Stimulated activated naive CD8-positive, alpha-beta T cell treated with anti-CD3 and anti-CD28 coated beads, Interleukin-15, Interleukin-2, amounts not matched to agents 100 ng/mL and 50 ng/mL, for 24 hours (primary cell): ENCODE data around the gene DMAP1.
"Not testable (repeated sequence)": the region's sequence is repeated elsewhere in the genome, so short reads cannot be mapped to it uniquely, and the experiment has no call there.

Source experiments
- H3K27ac Mint-ChIP-seq: one replicate; pipeline ENCODE4 v1.8.0; 2021; ENCODE audit warnings: mild to moderate bottlenecking, mixed read lengths
- H3K27me3 Mint-ChIP-seq: one replicate; pipeline ENCODE4 v1.8.0; 2021; ENCODE audit warnings: mixed read lengths
- H3K36me3 Mint-ChIP-seq: one replicate; pipeline ENCODE4 v1.8.0; 2021; ENCODE audit warnings: low read depth, mixed read lengths
- H3K4me1 Mint-ChIP-seq: one replicate; pipeline ENCODE4 v1.8.0; 2021; ENCODE audit warnings: low read depth, mixed read lengths
- H3K4me3 Mint-ChIP-seq: one replicate; pipeline ENCODE4 v1.8.0; 2021; ENCODE audit warnings: mild to moderate bottlenecking, mixed read lengths
- H3K9me3 Mint-ChIP-seq: one replicate; pipeline ENCODE4 v1.8.0; 2021; ENCODE audit warnings: mixed read lengths

Gene DMAP1, protein sequence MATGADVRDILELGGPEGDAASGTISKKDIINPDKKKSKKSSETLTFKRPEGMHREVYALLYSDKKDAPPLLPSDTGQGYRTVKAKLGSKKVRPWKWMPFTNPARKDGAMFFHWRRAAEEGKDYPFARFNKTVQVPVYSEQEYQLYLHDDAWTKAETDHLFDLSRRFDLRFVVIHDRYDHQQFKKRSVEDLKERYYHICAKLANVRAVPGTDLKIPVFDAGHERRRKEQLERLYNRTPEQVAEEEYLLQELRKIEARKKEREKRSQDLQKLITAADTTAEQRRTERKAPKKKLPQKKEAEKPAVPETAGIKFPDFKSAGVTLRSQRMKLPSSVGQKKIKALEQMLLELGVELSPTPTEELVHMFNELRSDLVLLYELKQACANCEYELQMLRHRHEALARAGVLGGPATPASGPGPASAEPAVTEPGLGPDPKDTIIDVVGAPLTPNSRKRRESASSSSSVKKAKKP

DNA sequence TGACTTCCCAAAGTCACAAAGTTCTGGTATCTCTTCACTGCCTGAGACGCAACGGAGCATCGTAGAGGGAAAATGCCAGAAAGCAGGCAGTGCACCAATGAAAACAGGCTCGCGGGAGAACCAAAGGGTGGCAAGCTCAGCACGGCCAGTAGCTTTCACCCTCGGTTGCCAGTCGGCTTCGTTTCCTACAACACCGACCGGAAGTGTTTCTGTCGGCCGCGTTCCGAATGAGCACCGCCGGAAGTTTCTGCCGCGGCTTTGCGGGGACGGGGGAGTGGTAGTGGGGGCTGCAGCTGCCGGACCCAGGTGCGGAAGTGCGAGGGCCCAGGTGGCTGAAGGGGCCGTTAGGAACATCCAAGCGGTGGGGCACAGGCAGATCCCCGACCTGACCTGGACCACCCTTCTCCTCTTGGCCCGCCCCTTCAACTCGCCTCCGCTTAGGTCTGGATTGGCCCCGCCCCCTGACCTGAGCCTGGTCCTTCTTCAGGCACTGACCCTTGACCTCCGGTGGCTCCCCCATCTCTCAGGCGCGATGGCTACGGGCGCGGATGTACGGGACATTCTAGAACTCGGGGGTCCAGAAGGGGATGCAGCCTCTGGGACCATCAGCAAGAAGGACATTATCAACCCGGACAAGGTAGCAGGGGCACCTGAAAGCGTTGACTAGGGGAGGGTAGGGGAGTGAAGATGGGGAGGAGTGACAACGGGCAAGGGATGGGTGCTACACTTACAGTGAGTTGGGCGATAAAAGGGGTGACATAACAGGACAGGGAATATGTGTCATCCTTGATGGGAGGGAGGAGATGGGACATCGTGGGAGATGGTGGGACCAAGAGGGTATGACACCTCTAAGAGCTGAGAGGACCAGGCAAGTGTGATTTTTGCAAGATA lies at the start of gene DMAP1:
Gene DMAP1, plus strand, starts transcription at position 250 of the 891 bp plus-strand sequence. Its CDS starts 283 bp downstream, at position 533.
- Mint-ChIP-seq H3K36me3 (peaks cover 14% of the 10 kb centered on the region), H3K27ac (peak within 1 kb of the TSS; percentile 84), H3K9me3 (no peaks in the 10 kb centered on the region), H3K4me1 (peaks cover 27% of the 10 kb centered on the region), H3K27me3 (no peaks in the 10 kb centered on the region), H3K4me3 (peak within 1 kb of the TSS; percentile 93)

DNA sequence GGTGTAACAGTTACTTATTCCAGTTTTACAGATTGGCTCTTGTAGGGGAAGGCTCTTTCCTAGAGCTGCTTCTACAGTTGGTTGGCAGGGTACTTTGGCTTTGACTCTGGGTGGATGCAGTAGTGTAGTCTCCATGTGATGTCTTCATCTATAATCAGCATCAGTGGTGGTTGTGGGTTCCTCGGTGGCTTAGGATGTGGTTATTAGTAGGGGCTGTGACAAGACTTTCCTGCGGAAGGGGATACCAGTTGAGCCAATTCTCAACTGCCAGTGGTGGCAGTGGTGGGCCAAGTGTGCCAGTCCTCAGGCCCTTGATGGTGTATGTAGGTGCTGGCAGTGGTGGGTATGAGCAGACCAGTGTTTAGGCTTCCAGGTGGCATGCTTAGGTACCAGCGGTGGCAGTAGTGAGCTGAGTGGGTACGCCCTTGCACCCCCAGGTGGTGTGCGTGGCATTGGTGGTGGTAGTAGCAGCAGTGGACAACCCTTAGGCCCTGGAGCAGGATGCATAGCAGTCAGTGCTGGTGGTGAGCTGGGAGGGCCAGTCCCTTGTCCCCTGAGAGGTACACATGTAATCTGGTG lies 44.7 kb upstream of the DMAP1 start:
- H3K4me3 Mint-ChIP-seq: no peak overlapping the region
- peaks cover 8% of the 10 kb centered on the region for H3K9me3 Mint-ChIP-seq
- H3K27me3 Mint-ChIP-seq: peaks cover 17% of the 10 kb centered on the region
- H3K36me3 Mint-ChIP-seq: no peaks in the 10 kb centered on the region
- H3K27ac Mint-ChIP-seq: no peak overlapping the region
- H3K4me1 Mint-ChIP-seq: no peaks in the 10 kb centered on the region

DNA sequence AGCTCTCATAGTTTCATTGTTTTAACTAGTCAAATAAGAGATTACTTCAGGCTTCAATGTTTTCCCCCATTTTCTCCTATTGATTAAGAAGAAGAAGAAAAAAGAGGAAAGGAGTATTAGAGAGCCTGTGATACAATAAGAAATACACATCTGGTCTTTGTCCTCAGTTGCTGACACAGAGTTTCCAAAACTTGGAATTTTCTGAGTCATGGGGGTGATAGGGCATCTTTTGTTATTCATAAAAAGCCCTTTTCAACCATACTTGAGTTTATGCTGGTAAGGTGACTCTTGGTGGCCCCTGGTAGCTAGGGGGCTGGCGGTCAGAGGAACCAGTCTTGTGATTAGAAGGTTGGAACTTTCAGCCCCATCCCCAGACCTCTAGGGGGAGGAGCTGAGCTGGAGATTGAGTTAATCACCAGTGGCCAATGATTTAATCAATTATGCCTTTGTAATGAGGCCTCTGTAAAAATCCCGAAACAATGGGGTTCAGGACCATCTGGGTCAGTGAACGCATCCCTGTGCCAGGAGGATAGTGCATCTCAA lies 42.9 kb upstream of the DMAP1 start:
- Mint-ChIP-seq H3K27ac (no peak overlapping the region), H3K36me3 (no peaks in the 10 kb centered on the region), H3K4me3 (no peak overlapping the region), H3K27me3 (peaks cover 21% of the 10 kb centered on the region), H3K4me1 (no peaks in the 10 kb centered on the region), H3K9me3 (peaks cover 14% of the 10 kb centered on the region)

DNA sequence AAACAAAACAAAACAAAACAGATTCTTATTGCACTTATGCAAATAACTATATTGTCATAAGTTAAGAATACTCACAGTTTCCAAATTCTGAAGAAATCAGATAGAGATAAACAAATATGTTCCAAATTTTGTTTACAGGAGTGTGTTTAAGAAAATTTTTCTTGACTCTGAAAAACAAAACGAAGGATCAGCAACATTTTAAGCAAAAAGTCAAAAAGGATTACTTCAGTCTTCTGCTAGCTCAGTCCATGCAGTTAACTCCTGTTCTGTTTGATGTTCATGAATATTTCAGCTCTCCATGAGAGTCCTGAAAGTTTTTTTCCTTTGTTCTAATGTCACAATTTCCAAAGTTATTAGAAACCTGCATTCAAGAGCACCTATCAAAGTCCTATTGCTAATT lies 38.6 kb upstream of the DMAP1 start:
- no peak overlapping the region for H3K4me3 Mint-ChIP-seq
- H3K36me3 Mint-ChIP-seq: no peaks in the 10 kb centered on the region
- peaks cover 19% of the 10 kb centered on the region for H3K27me3 Mint-ChIP-seq
- H3K4me1 Mint-ChIP-seq: no peaks in the 10 kb centered on the region
- H3K9me3 Mint-ChIP-seq: peaks cover 6% of the 10 kb centered on the region
- no peak overlapping the region for H3K27ac Mint-ChIP-seq

DNA sequence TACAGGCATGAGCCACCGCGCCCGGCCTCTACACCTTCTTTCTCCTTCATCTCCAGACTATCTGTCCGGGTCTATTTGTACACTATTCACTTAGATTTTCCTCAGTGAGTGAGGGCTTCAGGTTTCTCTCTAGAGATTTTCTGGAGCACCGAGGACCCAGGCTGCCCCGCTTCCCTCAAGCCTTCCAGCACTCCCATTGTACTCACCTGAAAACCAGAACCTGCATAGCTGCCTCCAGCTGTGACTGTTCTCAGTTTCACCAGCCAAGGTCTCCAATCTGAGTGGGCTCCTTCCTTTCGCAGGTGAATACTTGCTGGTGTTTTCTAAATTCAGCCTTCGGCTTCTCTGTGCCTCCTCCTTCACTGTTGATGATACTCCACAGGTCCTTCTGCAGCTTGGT lies 12.9 kb upstream of the DMAP1 start:
- H3K9me3 Mint-ChIP-seq: no peaks in the 10 kb centered on the region
- no peaks in the 10 kb centered on the region for H3K4me1 Mint-ChIP-seq
- no peak overlapping the region for H3K4me3 Mint-ChIP-seq
- H3K27me3 Mint-ChIP-seq: no peaks in the 10 kb centered on the region
- no peak overlapping the region for H3K27ac Mint-ChIP-seq
- H3K36me3 Mint-ChIP-seq: no peaks in the 10 kb centered on the region

DNA sequence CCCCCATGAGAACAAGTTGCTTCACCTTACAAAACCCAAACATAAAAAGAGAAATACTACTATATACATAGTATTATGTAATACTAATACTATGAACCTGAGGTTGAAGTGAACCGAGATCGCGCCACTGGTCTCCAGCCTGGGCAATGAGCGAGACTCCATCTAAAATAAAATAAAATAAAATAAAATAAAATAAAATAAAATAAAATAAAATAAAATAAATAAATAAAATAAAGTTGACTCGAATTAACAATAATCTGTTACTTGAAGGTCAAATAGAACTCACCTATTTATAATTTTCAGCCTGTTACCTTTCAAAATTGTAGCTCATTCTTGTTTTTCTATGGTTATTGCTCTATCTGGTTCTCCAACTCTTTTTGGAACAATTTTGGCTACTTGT lies 6.7 kb upstream of the DMAP1 start:
- H3K27ac Mint-ChIP-seq, H3K36me3 Mint-ChIP-seq, H3K9me3 Mint-ChIP-seq, H3K4me3 Mint-ChIP-seq, H3K27me3 Mint-ChIP-seq, H3K4me1 Mint-ChIP-seq: not testable (repeated sequence)

DNA sequence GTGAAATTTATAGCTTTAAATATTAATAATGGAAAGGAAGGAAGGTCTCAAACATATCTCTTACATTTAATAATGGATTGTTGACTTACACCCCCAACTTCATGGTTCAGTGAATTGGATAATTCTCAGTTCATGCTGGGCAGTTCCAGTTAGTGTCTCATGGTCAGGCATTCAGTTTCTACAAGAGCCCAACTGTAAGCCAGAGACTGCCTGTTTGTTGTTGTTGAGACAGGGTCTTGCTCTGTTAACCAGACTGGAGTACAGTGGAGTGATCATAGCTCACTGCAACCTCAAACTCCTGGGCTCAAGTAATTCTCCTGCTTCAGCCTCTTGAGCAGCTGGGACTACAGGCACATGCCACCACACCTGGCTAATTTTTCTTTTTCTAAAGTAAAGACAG lies 5.0 kb upstream of the DMAP1 start:
- H3K4me3 Mint-ChIP-seq: no peak overlapping the region

DNA sequence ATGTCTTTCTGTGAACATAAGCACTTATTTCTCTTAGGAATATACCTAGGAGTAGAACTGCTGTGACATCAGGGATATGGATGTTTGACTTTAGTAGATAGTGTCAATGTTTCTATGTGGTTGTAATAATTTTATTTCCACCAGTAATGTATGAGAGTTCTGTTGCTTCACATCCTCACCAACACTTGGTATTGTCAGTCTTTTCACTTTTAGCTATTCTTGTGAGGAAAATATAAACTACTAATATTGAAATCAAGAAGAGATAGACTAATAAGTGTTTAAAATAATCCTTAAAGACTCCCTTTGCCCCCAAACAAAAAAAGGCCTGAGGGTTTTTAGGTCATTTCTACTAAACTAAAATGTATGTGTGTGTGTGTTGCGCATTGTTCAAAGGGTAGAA lies 2.7 kb upstream of the DMAP1 start:
- Mint-ChIP-seq H3K36me3 (peaks cover 4% of the 10 kb centered on the region), H3K27me3 (no peaks in the 10 kb centered on the region), H3K9me3 (no peaks in the 10 kb centered on the region), H3K27ac (no peak overlapping the region), H3K4me1 (peaks cover 27% of the 10 kb centered on the region), H3K4me3 (no peak overlapping the region)

More for the DNA sequence above, 5.0 kb upstream of the DMAP1 start:
- H3K36me3 Mint-ChIP-seq: no peaks in the 10 kb centered on the region
- no peaks in the 10 kb centered on the region for H3K9me3 Mint-ChIP-seq
- H3K27ac Mint-ChIP-seq: no peak overlapping the region
- peaks cover 13% of the 10 kb centered on the region for H3K4me1 Mint-ChIP-seq
- no peaks in the 10 kb centered on the region for H3K27me3 Mint-ChIP-seq

DNA sequence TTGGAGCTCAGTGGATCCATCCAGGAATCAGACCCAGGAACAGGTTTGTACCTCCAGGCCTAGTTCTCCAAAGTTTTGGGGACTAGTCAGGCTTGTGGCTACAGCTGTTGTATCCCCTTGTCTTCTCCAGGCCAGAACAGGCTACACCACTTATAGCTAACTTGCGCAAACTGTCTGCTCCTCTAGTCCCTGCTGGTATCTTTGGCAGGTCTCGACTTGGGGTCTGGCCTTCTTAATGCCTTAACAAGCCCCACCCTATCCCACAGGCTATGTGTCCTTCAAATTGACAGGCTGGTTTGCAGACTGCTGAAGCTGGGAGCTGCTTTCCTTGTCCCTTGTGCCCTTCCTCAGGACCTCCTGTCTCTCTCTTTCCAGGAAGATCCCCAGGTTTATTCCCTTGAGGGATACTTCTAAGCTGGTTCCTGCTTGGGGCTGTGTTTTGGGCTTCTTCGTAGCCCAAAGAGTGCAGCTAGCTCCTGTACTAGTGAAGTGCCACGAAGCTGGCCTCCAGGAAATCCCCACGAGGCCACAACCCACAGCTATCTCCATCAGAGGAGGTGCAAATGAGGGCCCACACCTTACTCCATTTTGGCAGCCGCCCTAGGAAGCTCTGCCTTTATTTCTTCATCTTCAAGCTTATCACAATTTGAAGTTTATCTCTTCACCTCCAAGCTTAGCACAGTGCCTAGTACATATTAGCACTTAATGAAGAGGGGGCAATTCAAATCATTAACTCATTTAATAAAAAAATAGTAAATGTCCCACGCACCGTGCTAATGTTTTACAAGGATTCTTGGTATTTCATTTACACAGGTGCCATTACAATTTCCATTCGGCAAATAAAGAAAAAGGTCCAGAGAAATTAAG lies 683 bp upstream of the DMAP1 start:
- no peaks in the 10 kb centered on the region for H3K27me3 Mint-ChIP-seq
- peak overlapping the region; percentile 93 for H3K4me3 Mint-ChIP-seq
- peak overlapping the region; percentile 84 for H3K27ac Mint-ChIP-seq
- H3K36me3 Mint-ChIP-seq: peaks cover 11% of the 10 kb centered on the region
- H3K9me3 Mint-ChIP-seq: no peaks in the 10 kb centered on the region
- peaks cover 27% of the 10 kb centered on the region for H3K4me1 Mint-ChIP-seq

DNA sequence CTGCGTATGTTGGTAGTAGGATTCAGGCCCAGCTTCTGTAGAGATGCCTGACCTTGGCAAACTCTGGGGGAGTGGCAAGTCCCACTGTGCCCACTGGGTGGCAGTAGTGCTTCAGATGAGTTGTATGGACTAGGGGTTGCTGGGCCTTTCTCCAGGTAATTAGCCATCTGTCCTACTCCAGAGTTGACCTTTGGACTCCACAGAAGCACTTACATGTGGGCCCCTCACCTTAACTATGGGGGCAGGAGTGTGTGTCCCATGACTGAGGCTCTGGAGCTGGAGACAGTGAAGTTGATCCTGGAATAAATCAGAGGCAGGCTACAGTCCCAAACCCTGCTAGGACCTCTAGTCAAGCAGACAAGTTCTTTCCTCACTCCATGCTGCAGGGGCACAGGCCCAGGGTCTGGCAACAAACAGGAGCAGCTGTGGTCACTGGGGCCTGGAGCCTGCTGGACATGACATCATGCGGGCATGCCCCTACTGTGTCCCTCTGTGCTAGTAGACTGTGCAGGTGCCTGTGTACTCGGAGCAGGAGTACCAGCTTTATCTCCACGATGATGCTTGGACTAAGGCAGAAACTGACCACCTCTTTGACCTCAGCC lies 4.6 kb downstream of the DMAP1 start:
- Mint-ChIP-seq H3K4me1 (peaks cover 17% of the 10 kb centered on the region), H3K27ac (no peak overlapping the region), H3K36me3 (peaks cover 20% of the 10 kb centered on the region), H3K4me3 (no peak overlapping the region), H3K27me3 (no peaks in the 10 kb centered on the region), H3K9me3 (no peaks in the 10 kb centered on the region)

DNA sequence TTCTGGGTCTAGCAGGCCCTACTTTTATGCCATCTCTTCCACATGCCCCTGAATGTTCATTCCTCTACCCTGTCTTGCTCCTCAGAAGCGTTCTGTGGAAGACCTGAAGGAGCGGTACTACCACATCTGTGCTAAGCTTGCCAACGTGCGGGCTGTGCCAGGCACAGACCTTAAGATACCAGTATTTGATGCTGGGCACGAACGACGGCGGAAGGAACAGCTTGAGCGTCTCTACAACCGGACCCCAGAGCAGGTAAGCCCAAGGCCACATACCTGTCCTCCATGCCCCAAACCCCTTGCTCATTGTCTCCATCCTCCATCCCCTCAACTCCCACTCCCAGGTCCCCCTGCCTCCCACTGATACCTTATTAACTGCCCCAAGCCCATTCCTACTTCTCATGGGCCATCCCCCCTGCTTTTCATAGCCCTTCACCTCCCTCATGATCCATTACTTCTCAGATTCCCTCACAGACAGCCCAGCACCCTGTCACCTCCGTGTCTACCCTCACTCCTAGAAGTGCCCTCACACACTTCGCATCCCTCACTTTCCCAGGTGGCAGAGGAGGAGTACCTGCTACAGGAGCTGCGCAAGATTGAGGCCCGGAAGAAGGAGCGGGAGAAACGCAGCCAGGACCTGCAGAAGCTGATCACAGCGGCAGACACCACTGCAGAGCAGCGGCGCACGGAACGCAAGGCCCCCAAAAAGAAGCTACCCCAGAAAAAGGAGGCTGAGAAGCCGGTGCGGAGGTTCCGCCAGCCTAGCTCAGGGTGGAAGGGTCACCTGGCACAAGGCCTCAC lies 5.4 kb downstream of the DMAP1 start:
- no peak overlapping the region for H3K4me3 Mint-ChIP-seq
- no peaks in the 10 kb centered on the region for H3K9me3 Mint-ChIP-seq
- no peak overlapping the region for H3K27ac Mint-ChIP-seq
- H3K27me3 Mint-ChIP-seq: no peaks in the 10 kb centered on the region
- H3K36me3 Mint-ChIP-seq: peaks cover 20% of the 10 kb centered on the region
- H3K4me1 Mint-ChIP-seq: peaks cover 19% of the 10 kb centered on the region

DNA sequence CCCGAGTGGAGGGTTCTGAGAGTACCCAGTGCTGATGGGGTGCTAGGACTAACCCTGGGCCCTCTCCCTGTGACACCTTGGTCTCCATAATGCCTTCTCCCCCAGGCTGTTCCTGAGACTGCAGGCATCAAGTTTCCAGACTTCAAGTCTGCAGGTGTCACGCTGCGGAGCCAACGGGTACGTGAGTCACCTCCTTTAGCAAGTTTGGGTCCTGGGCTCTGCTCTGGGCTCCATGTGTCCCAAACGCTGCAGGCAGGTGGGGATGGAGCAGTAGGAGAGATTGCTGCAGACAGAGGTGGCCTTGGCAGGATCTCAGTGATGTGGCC lies 6.0 kb downstream of the DMAP1 start:
- Mint-ChIP-seq H3K27ac (no peak overlapping the region), H3K4me1 (peaks cover 18% of the 10 kb centered on the region), H3K36me3 (peaks cover 20% of the 10 kb centered on the region), H3K4me3 (no peak overlapping the region), H3K27me3 (no peaks in the 10 kb centered on the region), H3K9me3 (no peaks in the 10 kb centered on the region)

DNA sequence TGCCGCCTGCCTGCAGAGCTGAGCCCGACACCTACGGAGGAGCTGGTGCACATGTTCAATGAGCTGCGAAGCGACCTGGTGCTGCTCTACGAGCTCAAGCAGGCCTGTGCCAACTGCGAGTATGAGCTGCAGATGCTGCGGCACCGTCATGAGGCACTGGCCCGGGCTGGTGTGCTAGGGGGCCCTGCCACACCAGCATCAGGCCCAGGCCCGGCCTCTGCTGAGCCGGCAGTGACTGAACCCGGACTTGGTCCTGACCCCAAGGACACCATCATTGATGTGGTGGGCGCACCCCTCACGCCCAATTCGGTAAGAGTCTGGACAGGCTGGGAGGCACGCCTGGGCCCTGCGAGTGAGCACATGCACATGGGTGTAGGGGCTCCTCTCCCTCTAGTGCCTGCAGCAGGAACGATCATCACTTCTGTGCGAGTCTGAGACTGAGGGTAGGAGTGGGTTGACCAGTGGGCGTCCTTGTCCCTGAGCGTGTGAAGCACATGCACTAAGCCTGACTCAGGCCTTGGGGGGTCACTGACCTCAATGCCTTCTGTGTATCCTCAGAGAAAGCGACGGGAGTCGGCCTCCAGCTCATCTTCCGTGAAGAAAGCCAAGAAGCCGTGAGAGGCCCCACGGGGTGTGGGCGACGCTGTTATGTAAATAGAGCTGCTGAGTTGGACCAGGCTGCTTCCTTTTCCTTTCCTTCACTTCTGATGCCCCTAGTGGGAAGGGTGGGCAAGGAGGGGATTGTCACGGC lies 6.9 kb downstream of the DMAP1 start:
- Mint-ChIP-seq H3K4me1 (peaks cover 11% of the 10 kb centered on the region), H3K27ac (no peak overlapping the region), H3K9me3 (no peaks in the 10 kb centered on the region)

More for the DNA sequence above, 6.9 kb downstream of the DMAP1 start:
- no peaks in the 10 kb centered on the region for H3K27me3 Mint-ChIP-seq
- H3K4me3 Mint-ChIP-seq: no peak overlapping the region
- H3K36me3 Mint-ChIP-seq: peaks cover 19% of the 10 kb centered on the region
